SK-N-SH treated with all-trans-retinoic acid at 6 μM for 48 hours (cell line): ENCODE results near the gene PPP1R1B.

ENCODE experiments used
- CSDC2 ChIP-seq: fragments of 250-450 bp; sonication (Bioruptor Pico); IDR thresholded peaks from 2 replicates; pipeline ENCODE4 v1.5.0; 2020; ENCODE audit warnings: mild to moderate bottlenecking, moderate library complexity
- GLIS3 ChIP-seq: fragments of 250-450 bp; sonication (Bioruptor Pico); IDR thresholded peaks from 2 replicates; pipeline ENCODE4 v1.5.0; 2020; ENCODE audit warnings: mild to moderate bottlenecking, moderate library complexity
- ISL1 ChIP-seq: fragments of 250-450 bp; sonication (Bioruptor Pico); IDR thresholded peaks from 2 replicates; pipeline ENCODE4 v2.1.2; 2022; ENCODE audit warnings: mild to moderate bottlenecking, moderate library complexity
- RARB ChIP-seq: fragments of 250-450 bp; sonication (Bioruptor Pico); IDR thresholded peaks from 2 replicates; pipeline ENCODE4 v1.8.0; 2021; ENCODE audit warnings: mild to moderate bottlenecking, moderate library complexity
- ZFP30 ChIP-seq: fragments of 450-650 bp; formaldehyde crosslinking; IDR thresholded peaks from 2 replicates; pipeline ENCODE4 v1.5.0; 2022; ENCODE audit warnings: mild to moderate bottlenecking, moderate library complexity
- ZNF70 ChIP-seq: fragments of 450-650 bp; formaldehyde crosslinking; IDR thresholded peaks from 2 replicates; pipeline ENCODE4 v1.5.0; 2020; ENCODE audit warnings: mild to moderate bottlenecking, moderate library complexity
- ZNF8 ChIP-seq: fragments of 450-650 bp; formaldehyde crosslinking; IDR thresholded peaks from 2 replicates; pipeline ENCODE4 v1.5.0; 2020; ENCODE audit warnings: mild to moderate bottlenecking, moderate library complexity
- TF ChIP-seq, protein P1 (sequence below): fragments of 250-450 bp; sonication (Bioruptor Pico); IDR thresholded peaks from 2 replicates; pipeline ENCODE4 v1.5.0; 2020; ENCODE audit warnings: mild to moderate bottlenecking, moderate library complexity
- TF ChIP-seq, protein P2 (sequence below): fragments of 250-450 bp; sonication (Bioruptor Pico); IDR thresholded peaks from 2 replicates; pipeline ENCODE4 v1.8.0; 2021; ENCODE audit warnings: low read depth, mild to moderate bottlenecking, moderate library complexity, borderline replicate concordance
- TF ChIP-seq, protein P3 (sequence below): fragments of 250-450 bp; sonication (Bioruptor Pico); IDR thresholded peaks from 2 replicates; pipeline ENCODE4 v1.8.0; 2020; ENCODE audit warnings: mild to moderate bottlenecking, moderate library complexity, borderline replicate concordance

DNA sequence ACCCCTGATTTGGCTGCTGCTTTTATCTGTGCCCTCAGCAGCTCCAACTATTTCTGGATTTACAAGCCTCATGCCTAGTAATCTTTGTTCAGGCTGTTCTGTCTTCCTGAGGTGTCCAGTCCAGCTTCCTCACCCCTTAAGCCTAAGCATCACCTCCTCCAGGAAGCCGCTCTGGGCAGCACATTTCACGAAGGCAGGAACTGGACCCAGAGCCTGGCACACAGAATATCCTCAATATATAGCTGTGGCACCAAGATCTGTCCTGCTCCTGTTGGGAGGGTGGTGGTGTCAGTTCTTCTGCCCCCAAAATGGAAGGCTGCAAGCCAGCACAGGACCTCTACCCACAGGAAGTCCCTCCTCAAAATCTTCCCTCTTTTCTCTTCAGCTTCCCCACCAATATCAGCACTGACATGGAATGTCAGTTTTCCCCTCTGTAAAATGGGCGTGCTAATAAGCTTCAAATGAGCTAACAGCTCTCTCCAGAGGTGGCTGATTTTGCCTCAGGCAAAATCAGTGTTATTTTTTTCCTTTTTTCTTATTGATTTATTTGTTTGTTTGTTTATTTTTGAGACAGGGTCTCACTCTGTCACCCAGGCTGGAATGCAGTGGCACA lies 12.1 kb upstream of the PPP1R1B start:
- TF ChIP-seq, protein P1, sequence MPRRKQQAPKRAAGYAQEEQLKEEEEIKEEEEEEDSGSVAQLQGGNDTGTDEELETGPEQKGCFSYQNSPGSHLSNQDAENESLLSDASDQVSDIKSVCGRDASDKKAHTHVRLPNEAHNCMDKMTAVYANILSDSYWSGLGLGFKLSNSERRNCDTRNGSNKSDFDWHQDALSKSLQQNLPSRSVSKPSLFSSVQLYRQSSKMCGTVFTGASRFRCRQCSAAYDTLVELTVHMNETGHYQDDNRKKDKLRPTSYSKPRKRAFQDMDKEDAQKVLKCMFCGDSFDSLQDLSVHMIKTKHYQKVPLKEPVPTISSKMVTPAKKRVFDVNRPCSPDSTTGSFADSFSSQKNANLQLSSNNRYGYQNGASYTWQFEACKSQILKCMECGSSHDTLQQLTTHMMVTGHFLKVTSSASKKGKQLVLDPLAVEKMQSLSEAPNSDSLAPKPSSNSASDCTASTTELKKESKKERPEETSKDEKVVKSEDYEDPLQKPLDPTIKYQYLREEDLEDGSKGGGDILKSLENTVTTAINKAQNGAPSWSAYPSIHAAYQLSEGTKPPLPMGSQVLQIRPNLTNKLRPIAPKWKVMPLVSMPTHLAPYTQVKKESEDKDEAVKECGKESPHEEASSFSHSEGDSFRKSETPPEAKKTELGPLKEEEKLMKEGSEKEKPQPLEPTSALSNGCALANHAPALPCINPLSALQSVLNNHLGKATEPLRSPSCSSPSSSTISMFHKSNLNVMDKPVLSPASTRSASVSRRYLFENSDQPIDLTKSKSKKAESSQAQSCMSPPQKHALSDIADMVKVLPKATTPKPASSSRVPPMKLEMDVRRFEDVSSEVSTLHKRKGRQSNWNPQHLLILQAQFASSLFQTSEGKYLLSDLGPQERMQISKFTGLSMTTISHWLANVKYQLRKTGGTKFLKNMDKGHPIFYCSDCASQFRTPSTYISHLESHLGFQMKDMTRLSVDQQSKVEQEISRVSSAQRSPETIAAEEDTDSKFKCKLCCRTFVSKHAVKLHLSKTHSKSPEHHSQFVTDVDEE (CRISPR knock-in tag) = no peak
- TF ChIP-seq, protein P2, sequence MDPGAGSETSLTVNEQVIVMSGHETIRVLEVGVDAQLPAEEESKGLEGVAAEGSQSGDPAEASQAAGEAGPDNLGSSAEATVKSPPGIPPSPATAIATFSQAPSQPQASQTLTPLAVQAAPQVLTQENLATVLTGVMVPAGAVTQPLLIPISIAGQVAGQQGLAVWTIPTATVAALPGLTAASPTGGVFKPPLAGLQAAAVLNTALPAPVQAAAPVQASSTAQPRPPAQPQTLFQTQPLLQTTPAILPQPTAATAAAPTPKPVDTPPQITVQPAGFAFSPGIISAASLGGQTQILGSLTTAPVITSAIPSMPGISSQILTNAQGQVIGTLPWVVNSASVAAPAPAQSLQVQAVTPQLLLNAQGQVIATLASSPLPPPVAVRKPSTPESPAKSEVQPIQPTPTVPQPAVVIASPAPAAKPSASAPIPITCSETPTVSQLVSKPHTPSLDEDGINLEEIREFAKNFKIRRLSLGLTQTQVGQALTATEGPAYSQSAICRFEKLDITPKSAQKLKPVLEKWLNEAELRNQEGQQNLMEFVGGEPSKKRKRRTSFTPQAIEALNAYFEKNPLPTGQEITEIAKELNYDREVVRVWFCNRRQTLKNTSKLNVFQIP = no peak
- TF ChIP-seq, protein P3, sequence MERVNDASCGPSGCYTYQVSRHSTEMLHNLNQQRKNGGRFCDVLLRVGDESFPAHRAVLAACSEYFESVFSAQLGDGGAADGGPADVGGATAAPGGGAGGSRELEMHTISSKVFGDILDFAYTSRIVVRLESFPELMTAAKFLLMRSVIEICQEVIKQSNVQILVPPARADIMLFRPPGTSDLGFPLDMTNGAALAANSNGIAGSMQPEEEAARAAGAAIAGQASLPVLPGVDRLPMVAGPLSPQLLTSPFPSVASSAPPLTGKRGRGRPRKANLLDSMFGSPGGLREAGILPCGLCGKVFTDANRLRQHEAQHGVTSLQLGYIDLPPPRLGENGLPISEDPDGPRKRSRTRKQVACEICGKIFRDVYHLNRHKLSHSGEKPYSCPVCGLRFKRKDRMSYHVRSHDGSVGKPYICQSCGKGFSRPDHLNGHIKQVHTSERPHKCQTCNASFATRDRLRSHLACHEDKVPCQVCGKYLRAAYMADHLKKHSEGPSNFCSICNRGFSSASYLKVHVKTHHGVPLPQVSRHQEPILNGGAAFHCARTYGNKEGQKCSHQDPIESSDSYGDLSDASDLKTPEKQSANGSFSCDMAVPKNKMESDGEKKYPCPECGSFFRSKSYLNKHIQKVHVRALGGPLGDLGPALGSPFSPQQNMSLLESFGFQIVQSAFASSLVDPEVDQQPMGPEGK (CRISPR knock-in tag) = no peak
- TF ChIP-seq ZFP30 (no peak), RARB (CRISPR knock-in tag) (no peak), GLIS3 (no peak), CSDC2 (CRISPR knock-in tag) (no peak), ZNF8 (no peak), ISL1 (CRISPR knock-in tag) (no peak), ZNF70 (CRISPR knock-in tag) (no peak)
